Liver (tissue), 9 donors: ENCODE measurements around the gene PLAAT4. TPM values are rescaled to one million over a fixed set of nuclear protein-coding genes. Genes with fewer than 3 reads are reported as not detected.

Experiments
- DNase-seq: peaks from one replicate; pipeline ENCODE4 v3.0.0-alpha.2; 2017; ENCODE audit warnings: low spot score
- H3K27ac ChIP-seq, 2 donors: one replicate each; pipeline ENCODE4 v1.7.0; 2013; ENCODE audit warnings: inconsistent platforms in 2 of 2, low read length in 2 of 2, control low read depth in 1 of 2, low read depth in 1 of 2, mild to moderate bottlenecking in 1 of 2
- H3K27me3 ChIP-seq, 4 donors: one replicate each; pipeline versions ENCODE4 v1.6.1 to v1.7.0; 2013; ENCODE audit warnings: low read length in 3 of 4, inconsistent platforms in 1 of 4, mild to moderate bottlenecking in 1 of 4, moderate library complexity in 1 of 4; ENCODE audit not compliant: control insufficient read depth in 4 of 4, insufficient read depth in 4 of 4
- H3K36me3 ChIP-seq, 4 donors: one replicate each; pipeline versions ENCODE4 v1.6.1 to v1.7.0; 2013; ENCODE audit warnings: low read length in 3 of 4, mild to moderate bottlenecking in 3 of 4, low read depth in 1 of 4, moderate library complexity in 1 of 4; ENCODE audit not compliant: control insufficient read depth in 4 of 4, insufficient read depth in 3 of 4
- H3K4me1 ChIP-seq, 4 donors: one replicate each; pipeline versions ENCODE4 v1.6.1 to v1.7.0; 2013; ENCODE audit warnings: low read length in 3 of 4, mild to moderate bottlenecking in 3 of 4, moderate library complexity in 1 of 4; ENCODE audit not compliant: control insufficient read depth in 4 of 4, insufficient read depth in 4 of 4
- H3K4me3 ChIP-seq, 3 donors: one replicate each; pipeline versions ENCODE4 v1.6.1 to v1.7.0; 2013; ENCODE audit warnings: low read length in 3 of 3, control low read depth in 1 of 3, low read depth in 1 of 3, mild to moderate bottlenecking in 1 of 3
- H3K9ac ChIP-seq, 2 donors: one replicate each; pipeline ENCODE4 v1.7.0; 2013; ENCODE audit warnings: low read length in 2 of 2, mild to moderate bottlenecking in 2 of 2, moderate library complexity in 2 of 2, control low read depth in 1 of 2, low read depth in 1 of 2
- H3K9me3 ChIP-seq, 4 donors: one replicate each; pipeline versions ENCODE4 v1.6.1 to v1.7.0; 2013; ENCODE audit warnings: low read length in 3 of 4; ENCODE audit not compliant: control insufficient read depth in 4 of 4
- ATF3 ChIP-seq: IDR thresholded peaks from 2 replicates; pipeline ENCODE4 v1.6.1; 2016; ENCODE audit warnings: antibody characterized with exemption
- EGR1 ChIP-seq, 2 donors: IDR thresholded peaks; 2 replicates each; pipeline ENCODE4 v1.6.1; 2016 to 2018; ENCODE audit warnings: antibody characterized with exemption in 2 of 2, low read depth in 2 of 2
- FOXA1 ChIP-seq: IDR thresholded peaks from 2 replicates; pipeline ENCODE4 v1.6.1; 2016; ENCODE audit warnings: antibody characterized with exemption
- FOXA2 ChIP-seq: IDR thresholded peaks from 2 replicates; pipeline ENCODE4 v1.6.1; 2016; ENCODE audit warnings: antibody characterized with exemption
- GABPA ChIP-seq, 2 donors: IDR thresholded peaks in 1 of 2; conservative IDR thresholded peaks in 1 of 2; 2 replicates each; pipeline ENCODE4 v1.6.1; 2016; ENCODE audit warnings: antibody characterized with exemption in 2 of 2, mild to moderate bottlenecking in 1 of 2, moderate library complexity in 1 of 2
- HNF4A ChIP-seq, 2 donors: conservative IDR thresholded peaks; 2 replicates each; pipeline ENCODE4 v1.6.1; 2016; ENCODE audit warnings: antibody characterized with exemption in 2 of 2, mild to moderate bottlenecking in 2 of 2
- HNF4G ChIP-seq: IDR thresholded peaks from 2 replicates; pipeline ENCODE4 v1.6.1; 2016; ENCODE audit warnings: antibody characterized with exemption
- JUND ChIP-seq, 2 donors: IDR thresholded peaks; 2 replicates each; pipeline ENCODE4 v1.6.1; 2016; ENCODE audit warnings: antibody characterized with exemption in 2 of 2
- MAX ChIP-seq: IDR thresholded peaks from 2 replicates; pipeline ENCODE4 v1.6.1; 2016; ENCODE audit warnings: antibody characterized with exemption
- NR2F2 ChIP-seq: IDR thresholded peaks from 2 replicates; pipeline ENCODE4 v1.6.1; 2016; ENCODE audit warnings: antibody characterized with exemption
- RAD21 ChIP-seq, 2 donors: IDR thresholded peaks; 2 replicates each; pipeline ENCODE4 v1.6.1; 2016; ENCODE audit warnings: antibody characterized with exemption in 2 of 2, mild to moderate bottlenecking in 2 of 2
- REST ChIP-seq: IDR thresholded peaks from 2 replicates; pipeline ENCODE4 v1.6.1; 2016; ENCODE audit warnings: antibody characterized with exemption, mild to moderate bottlenecking
- RXRA ChIP-seq, 2 donors: IDR thresholded peaks; 2 replicates each; pipeline ENCODE4 v1.6.1; 2017 to 2018; ENCODE audit warnings: antibody characterized with exemption in 2 of 2, mild to moderate bottlenecking in 1 of 2
- SP1 ChIP-seq: IDR thresholded peaks from 2 replicates; pipeline ENCODE4 v1.6.1; 2018; ENCODE audit warnings: antibody characterized with exemption, mild to moderate bottlenecking
- TAF1 ChIP-seq: conservative IDR thresholded peaks from 2 replicates; pipeline ENCODE4 v1.6.1; 2016; ENCODE audit warnings: antibody characterized with exemption, mild to moderate bottlenecking
- YY1 ChIP-seq: IDR thresholded peaks from 2 replicates; pipeline ENCODE4 v1.6.1; 2016; ENCODE audit warnings: antibody characterized with exemption, mild to moderate bottlenecking
- WGBS: extraction: QIAGEN DNeasy Blood & Tissue Kit; methylation state at CpG from one replicate; pipeline ENCODE4 v1.1.7; 2013; 5-methylcytosine and 5-hydroxymethylcytosine counted together
- polyA plus RNA-seq, 2 donors: library from polyadenylated mRNA; stranded (reverse) in 1 of 2; unstranded in 1 of 2; fragments of 200-250 nt in 1 of 2; fragments of >200 nt in 1 of 2; fragmentation: Nextera tagmentation in 1 of 2; extraction: Ambion mirVana in 1 of 2; gene quantifications; one replicate each; pipeline versions ENCODE4 v1.2.1 to v1.2.3, GENCODE V29; 2013 to 2015
- total RNA-seq, 2 donors: library from RNA; depleted of rRNA; stranded (reverse); fragments of >200 nt; gene quantifications; one replicate each; pipeline ENCODE4 v1.2.3, GENCODE V29; 2014
- TF ChIP-seq, protein P1 (sequence below): IDR thresholded peaks from 2 replicates; pipeline ENCODE4 v1.6.1; 2016; ENCODE audit warnings: antibody characterized with exemption
- TF ChIP-seq, protein P2 (sequence below): fragments of 150-350 bp; IDR thresholded peaks from 2 replicates; pipeline ENCODE4 v1.5.1; 2017; ENCODE audit warnings: improper control_type of control experiment, low read depth, low read length; ENCODE audit not compliant: missing input control
- donor health status: healthy.
- donor health status: healthy.
- donor health status: healthy.
- donor health status: healthy.
- donor health status: healthy.

PLAAT4 gene
- total and polyA plus RNA-seq, 4 donors = 4.4 to 86.4 (median 44.8) TPM

DNA sequence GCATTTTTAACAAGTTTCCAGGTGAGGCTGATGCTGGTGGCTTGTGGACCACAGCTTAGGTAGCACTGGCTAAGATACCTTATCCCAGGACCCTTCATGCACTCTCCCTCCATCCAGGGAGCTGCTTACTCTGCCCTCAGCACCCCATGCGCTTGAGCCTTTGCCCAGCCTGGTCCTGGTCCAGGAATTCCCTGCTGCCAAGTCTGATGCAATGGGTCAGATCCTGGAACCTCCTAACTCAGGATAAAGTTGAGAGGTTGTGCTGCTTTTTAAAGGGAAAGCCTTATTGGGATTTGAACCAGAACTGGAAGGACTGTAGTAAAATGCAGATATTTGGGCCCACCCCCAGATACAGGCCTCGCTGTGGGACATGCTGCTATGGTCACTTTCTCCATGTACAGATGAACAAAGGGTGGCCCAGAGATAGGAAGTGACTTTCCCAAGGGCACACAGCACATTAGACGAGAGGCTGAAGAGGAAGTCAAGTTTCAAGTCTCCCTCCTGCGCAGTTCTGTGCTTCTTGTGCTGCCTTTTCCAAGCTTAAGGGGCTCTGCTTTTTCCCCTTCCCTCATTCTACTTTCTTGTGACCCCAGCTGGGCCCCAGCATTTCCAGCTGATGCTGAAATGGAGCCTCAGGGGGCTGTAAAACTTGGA, 31.5 kb upstream of the PLAAT4 start:
- peaks cover 0 to 3% (median 1%) of the 10 kb centered on the region in 4 donors for H3K9me3 ChIP-seq
- peaks cover 13 to 41% (median 31%) of the 10 kb centered on the region in 4 donors for H3K4me1 ChIP-seq
- H3K9ac ChIP-seq = no peak overlapping the region
- H3K36me3 ChIP-seq = no peaks in the 10 kb centered on the region
- TF ChIP-seq FOXA1 (no peak), JUND (IDR thresholded peaks at IDR 0.05) (peak in 1 of 2 donors; percentile 58), NR2F2 (peak; percentile 43), RXRA (IDR thresholded peaks at IDR 0.05) (peak; percentile 78 to 88), YY1 (peak; percentile 18), FOXA2 (no peak), HNF4A (conservative IDR thresholded peaks at IDR 0.05) (peak; percentile 83 to 90), REST (no peak), RAD21 (IDR thresholded peaks at IDR 0.05) (peak; percentile 49 to 51), GABPA (IDR thresholded peaks at IDR 0.05 in 1 of 2, conservative IDR thresholded peaks at IDR 0.05 in 1 of 2) (no peak), SP1 (peak; percentile 71), TAF1 (no peak), MAX (peak; percentile 79), HNF4G (no peak), EGR1 (IDR thresholded peaks at IDR 0.05; ENCODE audit: low read depth in 2 of 2) (peak in 1 of 2 donors; percentile 32), ATF3 (peak; percentile 80)
- TF ChIP-seq, protein P1, sequence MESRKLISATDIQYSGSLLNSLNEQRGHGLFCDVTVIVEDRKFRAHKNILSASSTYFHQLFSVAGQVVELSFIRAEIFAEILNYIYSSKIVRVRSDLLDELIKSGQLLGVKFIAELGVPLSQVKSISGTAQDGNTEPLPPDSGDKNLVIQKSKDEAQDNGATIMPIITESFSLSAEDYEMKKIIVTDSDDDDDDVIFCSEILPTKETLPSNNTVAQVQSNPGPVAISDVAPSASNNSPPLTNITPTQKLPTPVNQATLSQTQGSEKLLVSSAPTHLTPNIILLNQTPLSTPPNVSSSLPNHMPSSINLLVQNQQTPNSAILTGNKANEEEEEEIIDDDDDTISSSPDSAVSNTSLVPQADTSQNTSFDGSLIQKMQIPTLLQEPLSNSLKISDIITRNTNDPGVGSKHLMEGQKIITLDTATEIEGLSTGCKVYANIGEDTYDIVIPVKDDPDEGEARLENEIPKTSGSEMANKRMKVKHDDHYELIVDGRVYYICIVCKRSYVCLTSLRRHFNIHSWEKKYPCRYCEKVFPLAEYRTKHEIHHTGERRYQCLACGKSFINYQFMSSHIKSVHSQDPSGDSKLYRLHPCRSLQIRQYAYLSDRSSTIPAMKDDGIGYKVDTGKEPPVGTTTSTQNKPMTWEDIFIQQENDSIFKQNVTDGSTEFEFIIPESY = no peak
- TF ChIP-seq, protein P2, sequence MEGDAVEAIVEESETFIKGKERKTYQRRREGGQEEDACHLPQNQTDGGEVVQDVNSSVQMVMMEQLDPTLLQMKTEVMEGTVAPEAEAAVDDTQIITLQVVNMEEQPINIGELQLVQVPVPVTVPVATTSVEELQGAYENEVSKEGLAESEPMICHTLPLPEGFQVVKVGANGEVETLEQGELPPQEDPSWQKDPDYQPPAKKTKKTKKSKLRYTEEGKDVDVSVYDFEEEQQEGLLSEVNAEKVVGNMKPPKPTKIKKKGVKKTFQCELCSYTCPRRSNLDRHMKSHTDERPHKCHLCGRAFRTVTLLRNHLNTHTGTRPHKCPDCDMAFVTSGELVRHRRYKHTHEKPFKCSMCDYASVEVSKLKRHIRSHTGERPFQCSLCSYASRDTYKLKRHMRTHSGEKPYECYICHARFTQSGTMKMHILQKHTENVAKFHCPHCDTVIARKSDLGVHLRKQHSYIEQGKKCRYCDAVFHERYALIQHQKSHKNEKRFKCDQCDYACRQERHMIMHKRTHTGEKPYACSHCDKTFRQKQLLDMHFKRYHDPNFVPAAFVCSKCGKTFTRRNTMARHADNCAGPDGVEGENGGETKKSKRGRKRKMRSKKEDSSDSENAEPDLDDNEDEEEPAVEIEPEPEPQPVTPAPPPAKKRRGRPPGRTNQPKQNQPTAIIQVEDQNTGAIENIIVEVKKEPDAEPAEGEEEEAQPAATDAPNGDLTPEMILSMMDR = no peak
- H3K4me3 ChIP-seq = no peak overlapping the region
- DNase-seq = no peak
- WGBS = 53% methylated on average over 4 of the region's 4 CpGs
- peak overlapping the region in 1 of 2 donors; percentile 6 for H3K27ac ChIP-seq
- H3K27me3 ChIP-seq = no peaks in the 10 kb centered on the region
